ENCODE results near the gene AKR1C8.
"Not testable (repeated sequence)": the region's sequence is repeated elsewhere in the genome, so short reads cannot be mapped to it uniquely, and the experiment has no call there.

Gene AKR1C8

DNA sequence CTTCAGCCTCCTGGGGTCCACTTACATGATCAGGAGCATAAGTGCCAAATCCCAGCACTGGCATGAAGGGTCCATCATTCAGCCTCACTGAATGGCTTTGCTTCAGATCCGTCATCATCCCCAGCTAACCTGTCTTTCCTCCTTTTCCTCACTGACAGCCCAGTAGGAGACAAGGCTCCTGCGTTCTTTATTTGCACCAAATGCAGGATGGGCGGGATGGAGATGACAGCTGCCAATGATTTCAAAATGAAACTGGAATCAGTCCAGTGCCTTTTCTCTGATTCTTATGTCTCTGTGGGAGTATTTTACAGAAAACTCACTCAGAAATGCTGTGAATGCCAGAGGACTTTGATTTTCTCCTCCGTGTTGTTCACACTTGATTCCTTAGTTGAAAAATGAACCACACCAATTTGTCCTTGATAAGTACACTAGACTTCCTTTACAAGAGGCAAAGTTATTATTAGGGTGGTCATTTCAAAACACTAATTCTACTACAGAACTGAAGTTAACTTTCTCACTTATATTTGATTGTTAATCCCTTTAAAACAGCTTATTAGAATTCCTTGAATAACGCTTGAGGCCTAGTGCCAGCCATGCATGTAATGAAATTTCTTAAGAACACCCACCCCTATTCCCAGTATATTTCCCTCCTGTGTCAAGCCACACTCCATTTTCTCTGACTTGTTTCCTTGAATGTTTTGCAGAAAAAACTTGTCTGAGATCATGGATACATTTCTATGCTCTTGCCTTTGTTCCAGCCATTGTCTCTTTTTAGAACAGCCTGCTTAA lies at the start of gene AKR1C8:
AKR1C8 (minus strand) TSS at position 164 of the 789 bp plus-strand sequence; CDS start at position 118, 46 bp downstream.
- DNase-seq, result no peak

DNA sequence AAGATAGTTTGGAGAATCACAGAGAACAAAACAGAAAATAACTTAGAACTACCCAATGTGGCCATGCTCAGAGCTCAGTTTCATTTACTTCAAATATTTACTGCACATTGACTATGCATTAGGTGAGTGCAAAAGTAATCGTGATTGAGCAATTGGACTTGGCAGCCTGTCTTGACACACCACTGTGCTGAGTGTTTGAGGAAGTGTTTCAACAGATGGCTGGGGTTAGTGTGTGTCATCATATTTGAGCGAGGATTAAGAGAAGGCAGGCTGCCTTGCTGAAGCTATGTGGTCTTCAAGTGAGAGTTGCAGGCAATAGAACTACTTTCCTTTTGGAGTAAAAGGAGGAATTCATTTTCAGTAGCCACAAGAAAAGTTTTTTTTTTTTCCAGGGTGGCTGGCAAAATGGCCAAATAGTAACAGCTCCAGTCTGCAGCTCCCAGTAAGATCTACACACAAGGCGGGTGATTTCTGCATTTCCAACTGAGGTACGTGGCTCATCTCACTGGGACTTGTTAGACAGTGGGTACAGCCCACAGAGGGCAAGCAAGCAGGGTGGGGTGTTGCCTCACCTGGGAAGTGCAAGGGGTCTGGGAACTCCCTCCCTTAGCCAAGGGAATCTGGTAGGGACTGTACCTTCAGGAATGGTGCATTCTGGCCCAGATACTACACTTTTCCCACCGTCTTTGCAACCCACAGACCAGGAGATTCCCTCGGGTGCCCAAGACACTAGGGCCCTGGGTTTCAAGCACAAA lies 49.3 kb upstream of the AKR1C8 start:
- peak in 1 of 2 donors; percentile 0 for DNase-seq

DNA sequence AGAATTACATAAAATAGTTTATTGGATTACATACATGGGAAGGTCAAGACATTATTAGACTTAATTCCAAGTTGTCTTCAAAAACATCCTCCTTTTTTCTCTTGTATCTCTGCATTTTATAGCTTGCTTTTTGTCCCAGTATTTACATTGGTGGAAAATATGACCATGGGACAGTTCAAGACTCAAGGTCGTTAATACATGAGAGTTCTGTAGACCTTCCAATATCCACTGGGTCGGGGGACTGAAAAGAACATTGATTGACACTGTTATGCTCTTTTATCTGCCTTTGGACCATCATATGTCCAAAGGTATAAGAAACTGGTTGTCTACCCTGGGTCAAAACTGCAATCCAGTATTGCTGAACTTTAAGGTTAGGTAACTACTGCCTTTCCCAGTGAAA lies 48.4 kb upstream of the AKR1C8 start:
- no peak for DNase-seq

DNA sequence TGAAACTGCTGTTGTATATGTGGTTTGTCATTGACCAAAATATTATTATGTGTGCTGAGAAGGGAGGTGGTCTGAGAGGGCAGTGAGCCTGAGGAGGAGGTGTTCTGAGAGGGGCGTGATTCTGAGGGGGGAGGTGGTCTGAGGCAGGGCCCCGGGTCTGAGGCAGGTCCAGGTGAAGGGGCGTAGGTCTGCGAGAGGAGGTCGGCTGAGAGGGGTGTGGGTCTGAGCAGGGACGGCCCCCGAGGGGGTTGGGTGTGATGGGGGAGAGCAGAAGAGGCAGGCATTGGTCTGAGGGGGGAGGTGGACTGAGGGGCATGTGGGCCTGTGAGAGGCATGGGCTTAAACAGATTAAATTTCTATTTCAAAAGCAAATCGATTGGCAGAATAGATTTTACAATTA lies 44.1 kb upstream of the AKR1C8 start:
- DNase-seq, result no peak

DNA sequence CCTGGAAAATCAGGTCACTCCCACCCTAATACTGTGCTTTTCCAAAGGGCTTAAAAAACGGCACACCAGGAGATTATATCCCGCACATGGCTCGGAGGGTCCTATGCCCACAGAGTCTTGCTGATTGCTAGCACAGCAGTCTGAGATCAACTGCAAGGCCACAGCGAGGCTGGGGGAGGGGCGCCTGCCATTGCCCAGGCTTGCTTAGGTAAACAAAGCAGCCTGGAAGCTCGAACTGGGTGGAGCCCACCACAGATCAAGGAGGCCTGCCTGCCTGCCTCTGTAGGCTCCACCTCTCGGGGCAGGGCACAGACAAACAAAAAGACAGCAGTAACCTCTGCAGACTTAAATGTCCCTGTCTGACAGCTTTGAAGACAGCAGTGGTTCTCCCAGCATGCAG lies 38.0 kb upstream of the AKR1C8 start:
- DNase-seq, result not testable (repeated sequence)

DNA sequence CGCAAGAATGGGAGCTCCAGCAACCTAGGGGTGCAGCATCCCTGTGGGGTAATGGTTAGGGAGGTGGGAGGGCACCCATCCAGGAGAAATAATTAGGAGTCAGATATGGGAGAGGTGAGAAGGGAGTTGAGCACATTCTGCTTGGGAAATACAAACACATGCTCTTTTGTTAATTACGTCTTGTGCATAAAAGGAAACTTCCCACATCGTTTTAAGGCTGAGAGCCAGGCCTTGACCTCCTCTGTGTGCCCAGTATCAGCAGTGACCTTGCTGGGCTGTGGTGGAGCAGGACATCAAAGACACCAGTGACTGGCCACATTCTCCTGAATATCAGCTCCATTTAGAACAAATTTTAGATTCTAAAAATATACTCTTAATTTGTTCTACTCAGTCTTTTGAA lies 34.3 kb upstream of the AKR1C8 start:
- no peak for DNase-seq

DNA sequence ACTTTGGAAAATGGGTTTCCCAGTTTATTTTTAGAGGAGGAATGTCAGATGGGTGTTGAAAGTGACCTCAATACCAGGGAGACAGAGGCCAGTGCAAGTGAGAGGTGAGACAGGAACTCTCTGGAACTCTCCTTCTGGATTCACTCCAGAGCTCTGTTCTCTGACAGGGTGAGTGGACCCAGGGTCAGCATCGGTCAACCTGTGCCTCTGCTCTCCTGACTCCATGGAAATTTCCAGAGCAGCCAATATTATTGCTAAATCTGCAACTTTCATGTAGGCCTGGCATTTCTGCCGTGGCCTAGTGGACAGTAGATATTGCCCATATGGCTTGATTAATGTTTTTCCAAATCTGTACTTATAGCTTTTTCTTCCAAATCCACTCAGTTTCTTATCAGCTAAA lies 31.9 kb upstream of the AKR1C8 start:
- DNase-seq, result no peak

DNA sequence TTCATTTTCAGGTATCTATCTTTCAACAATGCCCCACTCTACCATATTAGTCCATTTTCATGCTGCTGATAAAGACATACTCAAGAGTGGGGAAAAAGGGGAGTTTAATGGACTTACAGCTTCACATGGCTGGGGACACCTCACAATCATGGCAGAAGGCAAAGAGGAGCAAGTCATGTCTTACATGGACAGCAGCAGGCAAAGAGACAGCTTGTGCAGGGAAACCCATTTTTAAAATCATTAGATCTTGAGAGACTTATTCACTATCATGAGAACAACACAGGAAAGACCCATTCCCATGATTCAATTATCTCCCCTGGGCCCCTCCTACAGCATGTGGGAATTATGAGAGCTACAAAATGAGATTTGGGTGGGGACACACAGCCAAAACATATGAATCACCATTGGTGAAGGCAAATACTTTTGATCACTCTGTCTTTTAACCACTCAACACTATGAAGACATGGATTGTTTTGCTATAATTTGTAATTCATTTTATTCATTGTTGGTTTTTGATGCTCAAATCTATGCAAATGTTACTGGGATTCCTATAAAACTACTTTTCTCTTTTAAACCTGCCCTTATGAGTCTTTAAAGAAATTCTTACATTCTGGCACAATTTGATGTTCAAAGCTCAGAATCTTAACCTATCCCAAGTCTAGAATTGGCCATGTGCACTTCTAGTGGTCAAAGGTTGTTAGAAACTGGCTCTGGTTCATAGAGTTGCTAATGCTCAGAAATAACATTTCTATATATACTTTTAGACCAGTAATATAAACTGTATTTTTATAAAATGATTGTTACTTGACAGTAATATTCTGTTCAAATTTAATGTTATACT lies 27.0 kb upstream of the AKR1C8 start:
- no peak for DNase-seq

DNA sequence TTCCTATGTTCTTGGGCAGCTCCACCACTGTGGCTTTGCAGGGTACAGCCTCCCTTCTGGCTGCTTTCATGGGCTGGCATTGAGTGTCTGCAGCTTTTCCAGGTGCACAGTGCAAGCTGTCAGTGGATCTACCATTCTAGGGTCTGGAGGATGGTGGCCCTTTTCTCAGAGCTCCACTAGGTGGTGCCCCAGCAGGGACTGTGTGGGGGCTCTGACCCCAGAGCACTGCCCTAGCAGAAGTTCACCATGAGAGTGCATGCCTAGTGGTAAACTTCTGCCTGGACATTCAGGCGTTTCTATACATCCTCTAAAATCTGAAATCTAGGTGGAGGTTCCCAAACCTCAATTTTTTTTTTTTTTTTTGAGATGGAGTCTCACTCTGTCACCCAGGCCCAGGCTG lies 25.3 kb upstream of the AKR1C8 start:
- DNase-seq, result not testable (repeated sequence)

DNA sequence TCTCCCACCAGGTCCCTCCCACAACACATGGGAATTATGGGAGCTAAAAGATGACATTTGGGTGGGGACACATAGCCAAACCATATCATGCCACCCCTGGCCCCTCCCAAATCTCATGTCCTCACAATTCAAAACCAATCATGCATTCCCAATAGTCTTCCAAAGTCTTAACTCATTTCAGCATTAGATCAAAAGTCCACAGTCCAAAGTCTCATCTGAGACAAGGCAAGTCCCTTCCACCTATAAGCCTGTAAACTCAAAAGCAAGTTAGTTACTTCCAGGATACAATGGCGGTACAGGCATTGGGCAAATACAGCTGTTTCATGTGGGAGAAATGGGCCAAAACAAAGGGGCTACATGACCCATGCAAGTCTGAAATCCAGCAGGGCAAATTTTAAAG lies 24.8 kb upstream of the AKR1C8 start:
- not testable (repeated sequence) for DNase-seq

DNA sequence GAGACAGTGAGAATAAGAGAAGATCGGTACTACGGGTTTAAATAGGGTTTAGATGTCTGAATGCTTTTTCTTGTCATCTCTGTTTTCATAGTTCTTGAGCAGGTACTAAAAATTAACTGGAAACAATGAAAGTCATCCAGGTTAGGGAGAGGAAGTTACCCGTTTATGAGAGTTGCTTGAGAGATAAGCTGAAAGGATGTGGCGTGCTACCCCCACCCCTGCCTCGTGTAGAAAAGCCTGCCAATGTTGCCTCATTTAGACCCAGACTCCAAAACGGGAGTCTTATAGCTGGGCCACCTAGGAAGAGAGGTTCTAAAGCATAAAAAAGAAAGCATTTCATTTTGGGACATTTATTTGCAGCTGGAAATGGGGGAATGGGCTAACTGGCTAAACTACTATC lies 21.8 kb upstream of the AKR1C8 start:
- DNase-seq, result no peak

DNA sequence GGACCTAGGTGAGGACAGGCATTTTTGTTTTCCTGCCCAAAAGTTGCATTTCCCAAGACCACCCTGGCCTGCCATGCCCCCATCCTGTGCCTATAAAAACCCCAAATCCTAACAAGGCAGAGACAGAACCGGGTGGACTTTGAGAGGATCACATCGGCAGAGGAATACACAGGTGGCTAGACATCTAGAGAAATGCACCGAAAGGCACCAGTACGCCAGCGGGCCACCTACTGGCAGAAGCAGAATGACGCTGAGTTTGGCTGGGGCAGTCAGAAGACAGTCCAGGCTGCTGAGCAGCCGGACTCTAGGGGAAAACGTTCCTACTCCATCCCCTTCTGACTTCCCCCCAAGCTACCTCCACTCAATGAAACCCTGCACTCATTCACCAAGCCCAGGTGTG lies 14.4 kb upstream of the AKR1C8 start:
- no peak for DNase-seq

DNA sequence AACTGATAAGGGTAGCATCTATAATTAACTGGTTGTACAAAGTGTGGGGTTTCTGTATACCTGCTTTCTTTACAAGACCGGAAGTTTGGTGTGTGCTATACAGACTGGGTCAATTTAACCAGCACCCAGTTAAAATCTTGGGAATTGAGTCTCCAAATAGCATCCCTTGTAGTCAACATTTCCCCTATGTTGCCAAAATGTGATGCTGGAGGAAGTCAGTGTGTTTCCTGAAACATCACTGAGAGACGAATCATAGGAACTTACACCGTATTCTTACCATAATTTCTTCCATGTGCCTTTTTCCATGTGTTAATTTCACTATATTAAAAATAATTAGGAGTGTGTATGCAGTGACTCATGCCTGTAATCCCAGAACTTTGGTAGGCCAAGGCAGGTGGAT lies 13.4 kb upstream of the AKR1C8 start:
- DNase-seq, result no peak

DNA sequence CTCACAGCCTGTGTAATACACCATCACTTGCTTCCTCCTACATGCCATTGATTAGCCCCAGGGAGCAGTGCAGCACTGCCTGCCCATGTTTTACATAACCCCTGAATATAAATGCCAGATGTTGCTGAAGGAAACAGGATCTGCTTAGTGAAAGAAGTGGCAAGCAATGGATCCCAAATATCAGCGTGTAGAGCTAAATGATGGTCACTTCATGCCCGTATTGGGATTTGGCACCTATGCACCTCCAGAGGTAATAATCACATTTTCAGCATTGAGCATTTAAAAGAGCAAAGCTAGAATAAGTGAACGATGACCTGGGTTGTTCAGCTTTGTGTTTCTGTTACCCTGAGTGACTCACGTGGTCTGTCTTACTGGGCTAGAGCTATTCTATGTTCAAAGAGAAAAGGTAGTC lies 11.8 kb upstream of the AKR1C8 start, which contains the start of gene AKR1C4:
AKR1C4 (plus strand) TSS at position 136 of the 412 bp plus-strand sequence; CDS start at position 167, 31 bp downstream.
- no peak for DNase-seq

DNA sequence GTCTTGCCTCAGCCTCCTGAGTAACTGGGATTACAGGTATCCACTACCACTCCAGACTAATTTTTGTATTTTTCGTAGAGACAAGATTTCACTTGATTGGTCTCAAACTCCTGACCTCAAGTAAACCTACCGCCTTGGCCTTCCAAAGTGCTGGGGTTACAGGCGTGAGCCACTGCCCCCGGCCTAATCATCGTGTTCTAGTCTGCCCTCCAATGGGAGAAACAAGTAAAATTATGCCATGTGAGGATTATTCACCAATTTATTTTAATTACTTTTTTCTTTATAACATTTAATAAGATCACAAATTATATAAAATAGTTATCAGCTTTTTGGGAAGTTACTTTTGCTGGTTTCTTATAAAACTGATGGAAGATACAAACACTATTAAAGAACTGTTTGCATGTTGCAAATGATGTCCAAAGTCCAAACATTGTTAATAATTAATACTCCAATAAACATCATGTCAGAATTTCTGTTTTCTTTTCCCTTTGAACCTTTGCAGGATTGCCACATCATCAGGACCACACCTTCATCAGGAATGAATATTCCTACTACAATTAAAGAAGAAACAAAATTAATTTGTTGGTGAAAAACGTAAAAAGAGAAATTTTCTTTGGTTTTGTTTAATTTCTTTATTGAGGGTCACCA lies 10.9 kb upstream of the AKR1C8 start:
- no peak for DNase-seq

DNA sequence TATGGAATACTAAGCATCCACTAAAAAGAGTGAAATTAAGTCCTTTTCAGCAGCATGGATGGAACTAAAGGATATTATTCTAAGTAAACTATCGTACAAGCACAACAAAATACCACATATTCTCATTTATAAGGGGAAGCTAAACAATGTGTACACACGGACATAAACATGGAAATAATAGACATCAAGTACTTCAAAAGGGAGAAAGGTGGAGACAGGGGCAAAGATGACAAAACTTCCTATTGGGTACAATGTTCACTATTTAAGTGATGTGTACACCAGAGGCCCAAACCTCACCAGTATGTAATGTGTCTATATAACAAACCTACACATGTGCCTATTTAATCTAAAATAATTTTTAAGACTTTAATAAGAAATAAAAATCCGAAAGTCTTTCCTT lies 9.5 kb upstream of the AKR1C8 start:
- DNase-seq, result no peak

DNA sequence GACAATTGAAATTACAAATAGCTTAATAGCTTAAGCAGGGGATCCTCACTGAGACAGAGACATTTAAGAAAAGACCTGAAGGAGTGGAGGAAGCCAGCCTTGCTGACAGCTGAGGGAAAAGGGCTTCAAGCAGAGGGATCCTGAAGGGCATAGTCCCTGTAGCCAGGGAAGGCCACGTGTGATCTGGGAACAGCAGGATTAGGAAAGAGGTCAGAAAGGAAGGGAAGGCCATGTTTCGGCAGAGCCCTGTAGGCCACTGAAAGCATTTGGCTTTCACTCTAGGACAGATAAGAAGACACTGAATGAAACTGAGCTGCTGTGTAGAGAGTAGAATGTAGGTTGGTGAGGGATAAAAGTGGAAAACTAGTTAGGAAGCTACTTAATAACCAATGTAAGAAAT lies 3.4 kb upstream of the AKR1C8 start:
- no peak for DNase-seq

DNA sequence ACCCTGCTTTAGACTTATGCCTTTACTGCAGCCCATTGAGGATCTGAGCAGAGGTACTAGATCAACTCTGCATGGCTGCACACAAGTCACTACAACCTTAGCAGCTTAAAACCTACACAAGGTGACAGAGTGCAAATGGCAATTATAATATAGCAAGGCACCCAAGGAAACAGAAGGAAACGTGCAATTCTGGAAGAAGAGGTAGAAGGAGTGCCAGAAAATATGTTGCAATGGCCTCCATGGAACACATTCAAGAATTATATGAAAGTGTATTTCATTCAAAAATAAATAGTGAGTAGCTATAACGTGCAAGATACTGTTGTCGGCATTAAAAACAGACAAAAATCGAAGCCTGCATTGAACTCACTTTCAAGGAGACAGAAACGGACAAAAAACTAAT lies 2.9 kb upstream of the AKR1C8 start:
- DNase-seq, result no peak

DNA sequence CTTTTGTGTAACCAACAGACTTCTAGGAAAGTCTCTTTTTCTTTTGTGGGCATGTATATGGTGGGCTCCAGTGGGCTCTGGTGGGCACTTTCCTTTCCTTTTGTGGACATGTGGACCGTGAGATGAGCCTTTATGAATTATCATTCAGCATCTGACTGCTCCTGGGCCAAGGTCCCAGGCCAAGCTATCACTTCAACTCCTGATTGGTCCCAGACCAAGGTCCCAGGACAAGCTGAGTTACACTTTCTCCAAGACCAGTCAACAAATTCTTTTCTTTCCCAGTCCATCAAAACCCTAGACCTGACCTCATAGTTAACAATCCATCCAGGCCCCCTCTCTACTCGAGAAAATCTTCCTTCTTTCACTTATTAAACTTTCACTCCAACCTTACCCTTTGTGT lies 1.0 kb downstream of the AKR1C8 start:
- DNase-seq, result no peak

DNA sequence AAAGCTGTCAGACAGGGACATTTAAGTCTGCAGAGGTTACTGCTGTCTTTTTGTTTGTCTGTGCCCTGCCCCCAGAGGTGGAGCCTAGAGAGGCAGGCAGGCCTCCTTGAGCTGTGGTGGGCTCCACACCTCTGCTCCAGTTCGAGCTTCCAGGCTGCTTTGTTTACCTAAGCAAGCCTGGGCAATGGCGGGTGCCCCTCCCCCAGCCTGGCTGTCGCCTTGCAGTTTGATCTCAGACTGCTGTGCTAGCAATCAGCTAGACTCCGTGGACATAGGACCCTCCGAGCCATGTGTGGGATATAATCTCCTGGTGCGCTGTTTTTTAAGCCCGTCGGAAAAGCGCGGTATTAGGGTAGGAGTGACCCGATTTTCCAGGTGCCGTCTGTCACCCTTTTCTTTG lies 4.4 kb downstream of the AKR1C8 start:
- DNase-seq, result not testable (repeated sequence)

DNA sequence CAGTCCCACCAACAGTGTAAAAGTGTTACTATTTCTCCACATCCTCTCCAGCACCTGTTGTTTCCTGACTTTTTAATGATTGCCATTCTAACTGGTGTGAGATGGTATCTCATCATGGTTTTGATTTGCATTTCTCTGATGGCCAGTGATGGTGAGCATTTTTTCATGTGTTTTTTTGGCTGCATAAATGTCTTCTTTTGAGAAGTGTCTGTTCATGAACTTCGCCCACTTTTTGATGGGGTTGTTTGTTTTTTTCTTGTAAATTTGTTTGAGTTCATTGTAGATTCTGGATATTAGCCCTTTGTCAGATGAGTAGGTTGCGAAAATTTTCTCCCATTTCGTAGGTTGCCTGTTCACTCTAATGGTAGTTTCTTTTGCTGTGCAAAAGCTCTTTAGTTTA lies 9.4 kb downstream of the AKR1C8 start:
- not testable (repeated sequence) for DNase-seq

DNA sequence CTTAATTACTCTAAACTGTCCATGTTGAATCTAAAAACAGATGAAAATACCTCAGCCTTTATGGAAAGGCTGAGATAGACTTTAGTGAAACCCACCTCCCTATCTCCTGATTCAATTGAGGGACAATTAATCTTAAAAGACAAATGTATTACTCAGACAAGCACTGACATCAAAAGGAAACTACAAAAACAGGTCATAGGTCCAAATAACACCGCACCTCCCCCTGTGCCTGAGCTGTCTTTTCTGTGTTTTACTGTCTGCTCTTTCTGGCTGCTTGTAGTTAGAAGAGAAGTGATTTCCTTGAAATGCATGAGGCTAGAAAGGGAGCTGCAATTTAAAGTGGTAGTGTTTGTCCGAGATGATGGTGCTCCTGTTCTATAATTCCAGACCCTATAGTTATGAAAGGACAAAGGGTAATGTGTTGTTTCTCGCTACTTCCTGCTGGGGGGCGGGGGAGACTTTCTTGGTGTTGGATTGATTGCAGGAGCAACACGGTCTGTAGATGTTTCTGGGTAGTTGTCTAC lies 16.0 kb downstream of the AKR1C8 start:
- DNase-seq, result no peak
